COLO668 (cell line): Measurements from ENCODE around the gene MFSD6.

Experiments
- DNase-seq: peaks from one replicate; lab custom pipeline; 2025; ENCODE audit not compliant: unreplicated experiment; lab: John Stamatoyannopoulos, UW

Gene MFSD6

DNA sequence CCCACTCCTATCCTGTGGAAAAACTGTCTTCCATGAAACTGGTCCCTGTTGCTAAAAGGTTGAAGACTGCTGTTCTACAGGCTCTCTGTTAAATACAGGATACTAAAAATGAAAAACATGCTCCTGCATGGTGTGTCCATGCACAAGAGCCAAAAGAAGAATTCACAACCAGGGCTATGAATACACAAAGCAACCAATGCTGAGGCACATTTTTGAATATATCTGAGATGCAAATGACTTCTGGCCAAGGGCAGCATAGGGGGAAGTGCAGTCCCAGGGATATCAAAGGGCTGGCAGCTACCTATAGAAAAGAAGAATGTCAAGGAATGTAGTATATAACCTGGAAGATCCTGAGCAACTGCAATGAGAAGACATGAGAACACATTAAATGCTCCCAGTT, 119.8 kb downstream of the MFSD6 start:
- no peak for DNase-seq

GRCh38 chr2:190528521-190529001, 120.4 kb downstream of the MFSD6 start:
- DNase-seq: no peak

GRCh38 chr2:190529486-190530247, 121.5 kb downstream of the MFSD6 start:
- DNase-seq: no peak

DNA sequence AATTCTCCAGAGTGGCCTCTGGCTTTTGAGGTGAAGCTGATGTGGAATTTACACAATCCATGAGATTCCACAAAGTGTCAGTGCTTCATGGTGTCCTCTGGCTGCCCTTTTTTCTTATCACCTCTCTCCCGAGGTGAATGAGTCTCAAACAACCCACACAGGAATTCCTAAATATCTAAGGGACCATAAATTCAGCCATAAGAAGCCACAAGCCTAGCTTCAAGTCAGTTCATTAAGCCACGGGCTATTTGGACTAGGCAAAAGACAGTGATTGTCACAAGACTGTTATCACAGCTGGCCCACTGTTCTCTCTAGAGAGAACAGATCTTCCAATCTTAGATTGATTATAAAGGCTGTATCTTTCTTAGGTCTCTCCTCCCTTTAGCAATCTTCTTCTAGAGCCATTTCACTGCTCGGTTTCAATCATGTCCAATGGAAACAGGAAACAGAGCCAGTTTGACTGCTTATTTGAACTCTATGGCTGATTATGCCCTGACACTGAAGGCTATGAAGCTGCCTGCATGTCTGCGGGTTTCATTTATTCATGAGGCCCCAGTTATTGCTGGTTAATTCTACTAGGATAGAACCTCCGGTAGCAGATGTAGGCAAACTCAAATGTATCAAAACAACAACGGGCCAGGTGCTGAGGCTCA, 122.2 kb downstream of the MFSD6 start:
- no peak for DNase-seq

DNA sequence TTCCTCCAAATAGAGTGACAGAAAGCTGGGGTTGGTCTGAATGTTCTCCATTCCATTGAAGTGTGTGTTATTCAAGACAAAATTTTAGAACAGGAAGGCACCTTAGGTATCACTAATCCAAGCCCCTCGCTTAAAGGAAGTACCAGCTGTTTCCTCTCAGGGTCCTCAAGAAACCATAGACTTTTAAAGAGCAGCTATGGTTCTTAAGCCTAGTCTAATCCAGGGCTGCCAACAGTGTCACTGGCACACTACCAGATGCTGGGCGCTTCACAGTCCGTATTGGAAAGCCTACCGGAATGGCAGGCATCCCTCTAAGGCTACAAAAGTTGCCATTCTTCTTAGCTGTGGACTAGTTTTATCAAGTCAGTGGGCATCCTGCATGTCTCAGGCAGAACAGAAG, 124.4 kb downstream of the MFSD6 start:
- no peak for DNase-seq

DNA sequence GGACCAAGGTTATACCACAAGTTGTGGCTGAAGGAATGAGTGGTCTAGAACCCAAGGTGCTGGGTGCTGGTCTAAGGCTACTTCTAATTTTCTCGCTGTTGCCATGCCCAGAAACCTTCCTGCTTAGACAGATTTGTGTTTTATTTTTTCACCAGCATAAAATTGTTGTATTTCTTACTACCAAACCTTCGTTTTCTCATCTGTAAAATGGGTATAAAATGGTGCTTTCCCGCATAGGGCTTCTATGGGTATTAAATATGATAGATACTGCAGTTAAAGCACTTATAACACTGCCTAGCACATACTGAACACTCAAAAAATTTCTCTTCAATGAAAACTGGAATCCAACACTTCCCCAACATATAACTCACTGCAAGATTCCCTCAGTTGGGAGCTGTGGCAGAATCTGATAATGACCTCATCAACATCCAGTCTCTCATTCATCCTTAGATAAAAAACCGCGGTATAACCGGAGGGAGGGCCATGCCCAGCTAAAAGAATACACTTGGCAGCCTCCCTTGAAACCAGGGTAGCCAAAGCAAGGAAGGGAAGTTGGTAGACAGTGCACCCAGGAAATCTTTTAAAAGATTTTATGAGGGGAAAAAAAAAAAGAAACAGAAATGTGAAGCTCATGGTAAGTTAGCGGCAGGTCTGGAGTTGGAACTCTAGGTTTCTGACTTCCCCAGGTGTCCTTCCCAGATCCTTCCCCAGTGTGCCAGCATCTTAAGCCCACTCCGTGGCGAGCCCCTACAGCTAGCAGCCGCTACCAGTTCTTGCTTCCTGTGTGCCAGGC, 125.2 kb downstream of the MFSD6 start:
- DNase-seq: no peak

GRCh38 chr2:190533968-190534309, 125.8 kb downstream of the MFSD6 start:
- DNase-seq: no peak

DNA sequence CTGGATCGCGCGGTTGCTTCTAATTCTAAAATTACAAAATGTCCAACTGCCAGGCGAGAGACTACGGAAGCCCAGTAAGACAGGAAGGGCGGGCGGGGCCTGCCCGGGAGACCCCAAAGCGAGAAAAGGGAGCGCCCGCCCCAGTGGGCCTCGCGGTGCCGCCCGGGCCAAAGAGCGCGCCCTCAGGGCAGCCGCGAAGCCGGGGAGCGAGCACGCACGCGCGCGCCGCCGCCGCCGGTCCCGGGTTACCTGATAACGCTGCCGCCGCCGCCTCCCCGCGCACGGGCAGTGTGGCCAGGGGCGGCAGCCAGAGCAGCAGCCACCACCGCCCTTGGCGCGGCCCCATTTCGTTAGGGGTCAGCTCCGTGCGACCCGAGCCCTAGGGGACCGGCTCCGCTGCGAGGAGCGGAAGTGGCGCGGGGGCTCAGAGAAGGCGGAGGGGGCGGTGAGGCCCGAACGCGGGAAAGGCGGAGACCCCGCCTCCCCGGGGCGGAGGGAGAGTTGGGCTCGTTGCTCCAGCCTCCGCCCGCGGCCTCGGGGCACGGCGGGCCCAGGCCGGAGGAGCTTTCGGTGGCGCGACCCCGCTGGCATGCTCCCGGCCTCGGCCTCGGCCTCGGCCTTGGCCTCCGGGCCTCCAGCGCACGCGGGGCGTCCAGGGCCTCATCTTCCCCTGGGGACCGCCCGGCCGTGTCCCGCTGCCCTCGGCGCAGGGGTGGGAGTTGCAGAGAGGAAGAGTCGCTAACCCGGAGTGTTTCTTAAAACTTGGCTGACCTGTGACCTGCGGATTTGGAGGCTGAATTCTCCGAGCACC, 126.4 kb downstream of the MFSD6 start, which contains the start of gene NEMP2:
Gene NEMP2 (minus strand): TSS at position 413 of the 811 bp plus-strand sequence. CDS start 67 bp downstream, at position 346.
- DNase-seq: peak; percentile 96

DNA sequence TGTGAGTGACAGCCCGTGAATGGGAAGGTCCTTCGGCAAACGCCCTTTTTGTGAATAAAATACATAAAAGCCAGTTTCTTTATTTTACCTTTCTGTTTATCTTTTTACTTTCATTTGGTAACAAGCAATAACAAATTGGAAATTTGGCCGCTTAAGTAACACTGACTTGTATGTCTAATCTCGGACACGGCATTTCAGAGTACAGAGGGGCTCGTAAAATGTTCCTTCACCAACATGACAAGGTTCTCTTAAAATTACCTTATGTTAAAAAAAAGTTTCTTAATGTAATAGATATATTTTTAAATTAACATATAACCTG, 126.9 kb downstream of the MFSD6 start:
- no peak for DNase-seq

DNA sequence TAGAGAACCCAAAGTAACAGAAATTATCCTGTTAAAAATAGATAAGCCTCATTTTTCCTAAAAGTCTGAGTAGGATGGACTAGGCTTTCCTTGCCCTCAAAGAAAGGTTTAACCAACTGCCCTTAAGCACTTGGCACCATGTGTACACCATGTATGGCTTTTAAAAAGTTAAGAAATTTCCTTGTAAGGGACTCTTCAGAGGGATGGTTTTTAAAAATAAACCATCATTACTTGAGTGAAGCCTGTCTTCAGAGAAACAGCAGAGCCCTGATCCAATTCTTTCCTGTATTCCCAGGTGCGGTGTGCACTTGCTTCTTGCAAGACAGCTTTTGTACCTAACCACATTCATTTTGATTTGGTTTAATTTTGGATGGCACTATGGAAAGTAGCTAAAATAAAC, 127.4 kb downstream of the MFSD6 start:
- no peak for DNase-seq

GRCh38 chr2:190537765-190538164, 129.6 kb downstream of the MFSD6 start:
- no peak for DNase-seq

- no peak for DNase-seq
Measured at GRCh38 chr2:190538201-190538600, 130.0 kb downstream of the MFSD6 start.

DNA sequence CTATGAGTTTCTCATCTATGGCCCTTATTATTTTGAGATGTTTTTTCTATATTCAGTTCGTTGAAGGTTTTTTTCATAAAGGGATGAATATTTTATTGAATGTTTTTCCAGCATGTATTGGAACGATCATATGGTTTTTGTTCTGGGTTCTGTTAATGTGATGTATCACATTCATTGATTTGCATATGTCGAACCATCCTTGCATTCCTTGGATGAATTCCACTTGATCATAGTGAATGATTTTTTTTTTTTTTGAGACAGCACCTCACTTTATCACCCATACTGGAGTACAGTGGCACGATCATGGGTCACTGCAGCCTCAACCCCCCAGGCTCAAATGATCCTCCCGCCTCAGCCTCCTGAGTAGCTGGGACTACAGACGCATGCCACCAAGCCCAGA, 131.9 kb downstream of the MFSD6 start:
- DNase-seq: no peak

- DNase-seq: no peak
Measured at GRCh38 chr2:190545093-190545492, 136.9 kb downstream of the MFSD6 start.

- DNase-seq: no peak
Measured at GRCh38 chr2:190545555-190546385, 137.6 kb downstream of the MFSD6 start.

DNA sequence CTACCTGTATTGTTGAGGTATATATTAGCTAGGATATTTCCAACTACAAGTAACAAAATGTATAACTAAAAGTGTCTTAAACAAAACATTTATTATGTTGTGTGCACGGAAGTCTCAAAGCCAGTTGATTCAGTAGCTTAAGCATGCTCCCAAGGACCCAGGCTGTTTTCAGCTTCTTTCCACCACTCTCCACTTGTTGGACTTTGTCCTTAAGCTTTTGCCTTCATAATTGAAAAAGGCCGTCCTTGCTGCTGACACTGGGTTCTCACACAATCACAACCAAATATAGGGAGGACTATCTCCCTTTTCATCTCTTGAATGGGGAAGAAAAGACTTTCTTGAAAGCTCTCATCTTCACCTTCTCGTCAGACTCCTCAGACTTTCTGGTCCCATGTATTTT, 138.6 kb downstream of the MFSD6 start:
- no peak for DNase-seq

DNA sequence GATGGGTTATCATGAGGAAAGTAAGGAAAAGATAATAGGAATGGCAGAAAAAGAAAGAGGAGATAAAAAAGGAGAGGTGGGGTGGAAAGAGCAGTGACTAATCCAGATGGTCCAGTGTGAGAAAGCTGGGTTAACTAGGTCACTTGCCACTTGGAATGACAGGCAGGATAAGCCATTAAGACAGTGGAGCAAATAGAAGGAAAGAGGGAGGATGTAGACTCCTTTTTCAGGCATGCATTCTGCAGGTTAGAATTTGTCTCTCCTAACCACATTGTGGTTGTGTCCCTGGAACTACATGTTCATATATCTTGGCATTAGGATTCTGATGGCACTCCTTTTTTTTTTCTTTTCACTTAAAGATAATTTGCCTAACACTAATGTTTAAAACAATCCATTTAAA, 139.7 kb downstream of the MFSD6 start:
- no peak for DNase-seq

GRCh38 chr2:190550137-190550536, 142.0 kb downstream of the MFSD6 start:
- no peak for DNase-seq
